ENCODE measurements around the gene LRRC17.

LRRC17 gene

GRCh38 chr7:102985176-102985783 lies 72.5 kb downstream of the LRRC17 start:
- no peak for TF ChIP-seq CTCF (IDR thresholded peaks at IDR 0.05; ENCODE audit: control insufficient read depth, extremely low read depth, insufficient read depth)
- no peak overlapping the region for H3K4me3 ChIP-seq (ENCODE audit: low read depth, low read length)
- DNase-seq (ENCODE audit: low read depth) = no peak

GRCh38 chr7:102988088-102988487 lies 75.3 kb downstream of the LRRC17 start:
- H3K4me3 ChIP-seq (ENCODE audit: low read depth, low read length) = no peak overlapping the region
- no peak for DNase-seq (ENCODE audit: low read depth)
- no peak for TF ChIP-seq CTCF (IDR thresholded peaks at IDR 0.05; ENCODE audit: control insufficient read depth, extremely low read depth, insufficient read depth)

- no peak overlapping the region for H3K4me3 ChIP-seq (ENCODE audit: low read depth, low read length)
- DNase-seq (ENCODE audit: low read depth) = peak; percentile 45
- no peak for TF ChIP-seq CTCF (IDR thresholded peaks at IDR 0.05; ENCODE audit: control insufficient read depth, extremely low read depth, insufficient read depth)
Observed at GRCh38 chr7:102988631-102989560, 76.1 kb downstream of the LRRC17 start.

- no peak for DNase-seq (ENCODE audit: low read depth)
- no peak overlapping the region for H3K4me3 ChIP-seq (ENCODE audit: low read depth, low read length)
Observed at GRCh38 chr7:102990642-102991041, 77.8 kb downstream of the LRRC17 start.

GRCh38 chr7:102991077-102991539 lies 78.3 kb downstream of the LRRC17 start:
- no peak overlapping the region for H3K4me3 ChIP-seq (ENCODE audit: low read depth, low read length)
- TF ChIP-seq CTCF (IDR thresholded peaks at IDR 0.05; ENCODE audit: control insufficient read depth, extremely low read depth, insufficient read depth) = no peak
- DNase-seq (ENCODE audit: low read depth) = no peak

More at GRCh38 chr7:102990642-102991041, 77.8 kb downstream of the LRRC17 start:
- no peak for TF ChIP-seq CTCF (IDR thresholded peaks at IDR 0.05; ENCODE audit: control insufficient read depth, extremely low read depth, insufficient read depth)

- DNase-seq (ENCODE audit: low read depth) = peak; percentile 40
- no peak overlapping the region for H3K4me3 ChIP-seq (ENCODE audit: low read depth, low read length)
- TF ChIP-seq CTCF (IDR thresholded peaks at IDR 0.05; ENCODE audit: control insufficient read depth, extremely low read depth, insufficient read depth) = no peak
Observed at GRCh38 chr7:102991540-102992214, 78.9 kb downstream of the LRRC17 start.

All from LNCaP clone FGC (cell line).